ENCODE data around the gene APOBEC3A. TPM values are rescaled to one million over a fixed set of nuclear protein-coding genes. Genes with fewer than 3 reads are reported as not detected.

APOBEC3A gene
- total RNA-seq, 4 donors from 2014 or later: 0.75 to 0.76 TPM; not detected in 2

GRCh38 chr22:38967451-38968450, 10.3 kb downstream of the APOBEC3A start:
- in situ Hi-C loops (cut with MboI; ENCODE audit: low sequenced_read_pairs in 4 of 4): no loop called here
- Histone ChIP-seq H3K9me3 (no peaks in the 10 kb centered on the region), H3K27ac (no peak overlapping the region), H3K27me3 (peaks cover 0 to 7% (median 3%) of the 10 kb centered on the region in 3 donors), H3K36me3 (no peaks in the 10 kb centered on the region), H3K4me3 (no peak overlapping the region), H3K4me1 (no peaks in the 10 kb centered on the region)
- intact Hi-C loops (cut with DNase I; ENCODE audit: low total_unique reads): no loop called here
- no peak for TF ChIP-seq CTCF (IDR thresholded peaks at IDR 0.05 in 4 of 5, conservative IDR thresholded peaks at IDR 0.05 in 1 of 5)
- no peak for TF ChIP-seq POLR2A (IDR thresholded peaks at IDR 0.05)
- DNase-seq (peak; percentile 14 to 39), ATAC-seq (peak in 1 of 2 donors; percentile 19)

GRCh38 chr22:38968801-38969200, 11.4 kb downstream of the APOBEC3A start:
- no peaks in the 10 kb centered on the region for H3K9me3 ChIP-seq
- TF ChIP-seq POLR2A (IDR thresholded peaks at IDR 0.05) (no peak), CTCF (IDR thresholded peaks at IDR 0.05 in 4 of 5, conservative IDR thresholded peaks at IDR 0.05 in 1 of 5) (no peak)
- no peaks in the 10 kb centered on the region for H3K4me1 ChIP-seq
- ATAC-seq (no peak), DNase-seq (no peak)
- no peaks in the 10 kb centered on the region for H3K36me3 ChIP-seq
- H3K4me3 ChIP-seq: no peak overlapping the region
- peaks cover 0 to 7% (median 3%) of the 10 kb centered on the region in 3 donors for H3K27me3 ChIP-seq
- H3K27ac ChIP-seq: no peak overlapping the region
- in situ Hi-C loops (cut with MboI; ENCODE audit: low sequenced_read_pairs in 4 of 4): no loop called here
- intact Hi-C loops (cut with DNase I; ENCODE audit: low total_unique reads): no loop called here

- DNase-seq: no peak
- TF ChIP-seq CTCF (IDR thresholded peaks at IDR 0.05 in 4 of 5, conservative IDR thresholded peaks at IDR 0.05 in 1 of 5): no peak
- no peak for TF ChIP-seq POLR2A (IDR thresholded peaks at IDR 0.05)
- Histone ChIP-seq H3K36me3 (no peaks in the 10 kb centered on the region), H3K4me3 (no peak overlapping the region), H3K4me1 (no peaks in the 10 kb centered on the region), H3K9me3 (no peaks in the 10 kb centered on the region), H3K27ac (no peak overlapping the region), H3K27me3 (peaks cover 0 to 7% (median 0%) of the 10 kb centered on the region in 3 donors)
- ATAC-seq: no peak
- intact Hi-C loops (cut with DNase I; ENCODE audit: low total_unique reads) (no loop called here), in situ Hi-C loops (cut with MboI; ENCODE audit: low sequenced_read_pairs in 4 of 4) (no loop called here)
These were observed 13.1 kb downstream of the APOBEC3A start for GRCh38 chr22:38970551-38970950.

- DNase-seq: no peak
- ATAC-seq: no peak
- intact Hi-C loops (cut with DNase I; ENCODE audit: low total_unique reads): no loop called here
- no peak overlapping the region for H3K4me3 ChIP-seq
- no peaks in the 10 kb centered on the region for H3K9me3 ChIP-seq
- no peaks in the 10 kb centered on the region for H3K36me3 ChIP-seq
- H3K27me3 ChIP-seq: peaks cover 0 to 7% (median 0%) of the 10 kb centered on the region in 3 donors
- no peak overlapping the region for H3K27ac ChIP-seq
- H3K4me1 ChIP-seq: no peaks in the 10 kb centered on the region
- TF ChIP-seq CTCF (IDR thresholded peaks at IDR 0.05 in 4 of 5, conservative IDR thresholded peaks at IDR 0.05 in 1 of 5) (no peak), POLR2A (IDR thresholded peaks at IDR 0.05) (no peak)
- in situ Hi-C loops (cut with MboI; ENCODE audit: low sequenced_read_pairs in 4 of 4): no loop called here
These were observed 13.8 kb downstream of the APOBEC3A start for GRCh38 chr22:38971202-38971601.
